ENCODE measurements around the gene TAAR6. TPM values are rescaled to one million over a fixed set of nuclear protein-coding genes. Genes with fewer than 3 reads are reported as not detected.
"Not testable (repeated sequence)": the region's sequence is repeated elsewhere in the genome, so short reads cannot be mapped to it uniquely, and the experiment has no call there.

The TAAR6 gene
- total RNA-seq, 1 donor, result not detected

- H3K4me1 ChIP-seq (ENCODE audit: insufficient read depth, low read length), result no peaks in the 10 kb centered on the region
- peaks cover 12% of the 10 kb centered on the region for H3K27me3 ChIP-seq (ENCODE audit: insufficient read depth, low read length)
- no peaks in the 10 kb centered on the region for H3K9me3 ChIP-seq (ENCODE audit: low read depth, low read length)
- no peak overlapping the region for H3K4me3 ChIP-seq (ENCODE audit: low read length)
Measured at GRCh38 chr6:132566404-132566803, 3.7 kb upstream of the TAAR6 start.

- Histone ChIP-seq H3K4me3 (ENCODE audit: low read length) (no peak overlapping the region), H3K4me1 (ENCODE audit: insufficient read depth, low read length) (no peaks in the 10 kb centered on the region), H3K27me3 (ENCODE audit: insufficient read depth, low read length) (peaks cover 10% of the 10 kb centered on the region), H3K9me3 (ENCODE audit: low read depth, low read length) (no peaks in the 10 kb centered on the region)
Measured at GRCh38 chr6:132567566-132567965, 2.6 kb upstream of the TAAR6 start.

- Histone ChIP-seq H3K27me3 (ENCODE audit: insufficient read depth, low read length) (peaks cover 8% of the 10 kb centered on the region), H3K4me3 (ENCODE audit: low read length) (no peak overlapping the region), H3K4me1 (ENCODE audit: insufficient read depth, low read length) (no peaks in the 10 kb centered on the region), H3K9me3 (ENCODE audit: low read depth, low read length) (no peaks in the 10 kb centered on the region)
Measured at GRCh38 chr6:132568611-132569010, 1.5 kb upstream of the TAAR6 start.

- H3K9me3 ChIP-seq (ENCODE audit: low read depth, low read length), result no peaks in the 10 kb centered on the region
- H3K4me3 ChIP-seq (ENCODE audit: low read length), result no peak overlapping the region
- H3K4me1 ChIP-seq (ENCODE audit: insufficient read depth, low read length), result no peaks in the 10 kb centered on the region
- peaks cover 10% of the 10 kb centered on the region for H3K27me3 ChIP-seq (ENCODE audit: insufficient read depth, low read length)
Measured at GRCh38 chr6:132569170-132569569, 952 bp upstream of the TAAR6 start.

- Histone ChIP-seq H3K9me3 (ENCODE audit: low read depth, low read length) (no peaks in the 10 kb centered on the region), H3K4me1 (ENCODE audit: insufficient read depth, low read length) (no peaks in the 10 kb centered on the region), H3K27me3 (ENCODE audit: insufficient read depth, low read length) (peaks cover 10% of the 10 kb centered on the region), H3K4me3 (ENCODE audit: low read length) (no peak overlapping the region)
Measured at GRCh38 chr6:132571774-132572173, 1.7 kb downstream of the TAAR6 start.

GRCh38 chr6:132584698-132585097, 14.6 kb downstream of the TAAR6 start:
- Histone ChIP-seq H3K27me3 (ENCODE audit: insufficient read depth, low read length) (peaks cover 3% of the 10 kb centered on the region), H3K9me3 (ENCODE audit: low read depth, low read length) (no peaks in the 10 kb centered on the region), H3K4me3 (ENCODE audit: low read length) (no peak overlapping the region), H3K4me1 (ENCODE audit: insufficient read depth, low read length) (peaks cover 3% of the 10 kb centered on the region)

GRCh38 chr6:132587424-132587823, 17.3 kb downstream of the TAAR6 start:
- no peaks in the 10 kb centered on the region for H3K9me3 ChIP-seq (ENCODE audit: low read depth, low read length)
- H3K4me3 ChIP-seq (ENCODE audit: low read length), result no peak overlapping the region
- H3K4me1 ChIP-seq (ENCODE audit: insufficient read depth, low read length), result peaks cover 6% of the 10 kb centered on the region
- no peaks in the 10 kb centered on the region for H3K27me3 ChIP-seq (ENCODE audit: insufficient read depth, low read length)

GRCh38 chr6:132589454-132589853, 19.3 kb downstream of the TAAR6 start, which contains the start of gene TAAR5:
TSS of gene TAAR5 (minus strand) at chr6:132589741. CDS start at chr6:132589686, 55 bp downstream.
- Histone ChIP-seq H3K27me3 (ENCODE audit: insufficient read depth, low read length) (no peaks in the 10 kb centered on the region), H3K4me3 (ENCODE audit: low read length) (no peak within 1 kb of the TSS), H3K9me3 (ENCODE audit: low read depth, low read length) (no peaks in the 10 kb centered on the region), H3K4me1 (ENCODE audit: insufficient read depth, low read length) (peaks cover 16% of the 10 kb centered on the region)

GRCh38 chr6:132590362-132590761, 20.2 kb downstream of the TAAR6 start:
- Histone ChIP-seq H3K9me3 (ENCODE audit: low read depth, low read length) (no peaks in the 10 kb centered on the region), H3K4me1 (ENCODE audit: insufficient read depth, low read length) (peaks cover 16% of the 10 kb centered on the region), H3K4me3 (ENCODE audit: low read length) (no peak overlapping the region), H3K27me3 (ENCODE audit: insufficient read depth, low read length) (no peaks in the 10 kb centered on the region)

GRCh38 chr6:132592855-132593254, 22.7 kb downstream of the TAAR6 start:
- H3K9me3 ChIP-seq (ENCODE audit: low read depth, low read length), result no peaks in the 10 kb centered on the region
- peaks cover 3% of the 10 kb centered on the region for H3K27me3 ChIP-seq (ENCODE audit: insufficient read depth, low read length)
- no peak overlapping the region for H3K4me3 ChIP-seq (ENCODE audit: low read length)
- H3K4me1 ChIP-seq (ENCODE audit: insufficient read depth, low read length), result peaks cover 13% of the 10 kb centered on the region

GRCh38 chr6:132596201-132596600, 26.1 kb downstream of the TAAR6 start:
- Histone ChIP-seq H3K4me3 (ENCODE audit: low read length) (no peak overlapping the region), H3K27me3 (ENCODE audit: insufficient read depth, low read length) (peaks cover 8% of the 10 kb centered on the region), H3K9me3 (ENCODE audit: low read depth, low read length) (no peaks in the 10 kb centered on the region), H3K4me1 (ENCODE audit: insufficient read depth, low read length) (peaks cover 13% of the 10 kb centered on the region)

GRCh38 chr6:132598473-132598872, 28.4 kb downstream of the TAAR6 start:
- Histone ChIP-seq H3K27me3 (ENCODE audit: insufficient read depth, low read length) (peaks cover 8% of the 10 kb centered on the region), H3K4me3 (ENCODE audit: low read length) (no peak overlapping the region), H3K9me3 (ENCODE audit: low read depth, low read length) (no peaks in the 10 kb centered on the region), H3K4me1 (ENCODE audit: insufficient read depth, low read length) (no peaks in the 10 kb centered on the region)

GRCh38 chr6:132600900-132601299, 30.8 kb downstream of the TAAR6 start:
- not testable (repeated sequence) for H3K4me3 ChIP-seq (ENCODE audit: low read length); H3K9me3 ChIP-seq (ENCODE audit: low read depth, low read length); H3K4me1 ChIP-seq (ENCODE audit: insufficient read depth, low read length); H3K27me3 ChIP-seq (ENCODE audit: insufficient read depth, low read length)

GRCh38 chr6:132604635-132605152, 34.6 kb downstream of the TAAR6 start:
- Histone ChIP-seq H3K9me3 (ENCODE audit: low read depth, low read length) (no peaks in the 10 kb centered on the region), H3K4me3 (ENCODE audit: low read length) (no peak overlapping the region), H3K4me1 (ENCODE audit: insufficient read depth, low read length) (no peaks in the 10 kb centered on the region), H3K27me3 (ENCODE audit: insufficient read depth, low read length) (no peaks in the 10 kb centered on the region)

- Histone ChIP-seq H3K9me3 (ENCODE audit: low read depth, low read length) (no peaks in the 10 kb centered on the region), H3K27me3 (ENCODE audit: insufficient read depth, low read length) (no peaks in the 10 kb centered on the region), H3K4me3 (ENCODE audit: low read length) (no peak overlapping the region), H3K4me1 (ENCODE audit: insufficient read depth, low read length) (no peaks in the 10 kb centered on the region)
Measured at GRCh38 chr6:132607544-132608233, 37.6 kb downstream of the TAAR6 start.

GRCh38 chr6:132611616-132612015, 41.5 kb downstream of the TAAR6 start:
- Histone ChIP-seq H3K4me1 (ENCODE audit: insufficient read depth, low read length) (no peaks in the 10 kb centered on the region), H3K27me3 (ENCODE audit: insufficient read depth, low read length) (no peaks in the 10 kb centered on the region), H3K9me3 (ENCODE audit: low read depth, low read length) (no peaks in the 10 kb centered on the region), H3K4me3 (ENCODE audit: low read length) (no peak overlapping the region)
